Naive thymus-derived CD4-positive, alpha-beta T cell (primary cell): ENCODE measurements around the gene TAGLN. TPM values are rescaled to one million over a fixed set of nuclear protein-coding genes. Genes with fewer than 3 reads are reported as not detected.

Source experiments
- ATAC-seq: fragments of 150-1000 bp; cut with Tn5 transposase; 2 replicates; pipeline ENCODE4 v1.10.0; 2021; ENCODE audit warnings: mild to moderate bottlenecking, moderate library complexity
- CTCF ChIA-PET: fragments of 350-600 bp; sonication (Branson Sonifier 250); formaldehyde crosslinking; loops from one replicate; lab custom pipeline; 2021; ENCODE audit warnings: antibody characterized with exemption; lab: Charles Lee
- POLR2A ChIA-PET: fragments of 350-600 bp; sonication (Branson Sonifier 250); formaldehyde crosslinking; loops from one replicate; lab custom pipeline; 2021; ENCODE audit warnings: antibody characterized with exemption, inconsistent platforms; lab: Charles Lee
- DNase-seq, 9 donors: peaks; one replicate each; pipeline versions ENCODE4 v3.0.0 to v3.0.0-alpha.2; 2020 to 2022; ENCODE audit warnings: mixed read lengths in 1 of 9
- H3K27ac ChIP-seq: one replicate; pipeline ENCODE4 v1.7.0; 2013; ENCODE audit warnings: mild to moderate bottlenecking, low read depth, low read length, moderate library complexity
- H3K27me3 ChIP-seq, 2 donors: one replicate each; pipeline ENCODE4 v1.7.0; 2013; ENCODE audit warnings: low read length in 2 of 2, mild to moderate bottlenecking in 2 of 2, moderate library complexity in 2 of 2; ENCODE audit not compliant: control insufficient read depth in 2 of 2, insufficient read depth in 2 of 2
- H3K36me3 ChIP-seq, 3 experiments: 1 replicate in 2 of 3; 2 replicates in 1 of 3; pipeline ENCODE4 v1.7.0; 2013; ENCODE audit warnings: low read length in 3 of 3, mild to moderate bottlenecking in 3 of 3, moderate library complexity in 1 of 3; ENCODE audit not compliant: insufficient read depth in 3 of 3, control insufficient read depth in 2 of 3
- H3K4me1 ChIP-seq, 2 donors: one replicate each; pipeline ENCODE4 v1.7.0; 2013; ENCODE audit warnings: low read length in 2 of 2, mild to moderate bottlenecking in 2 of 2, moderate library complexity in 1 of 2; ENCODE audit not compliant: control insufficient read depth in 2 of 2, insufficient read depth in 2 of 2
- H3K4me3 ChIP-seq: 2 replicates; pipeline ENCODE4 v1.7.0; 2013; ENCODE audit warnings: mild to moderate bottlenecking, low read length
- H3K9me3 ChIP-seq, 3 experiments: 1 replicate in 2 of 3; 2 replicates in 1 of 3; pipeline ENCODE4 v1.7.0; 2013; ENCODE audit warnings: low read length in 3 of 3; ENCODE audit not compliant: control insufficient read depth in 2 of 3
- H3K27ac Mint-ChIP-seq, 9 donors: one replicate each; pipeline ENCODE4 v1.8.0; 2020 to 2022; ENCODE audit warnings: mixed read lengths in 9 of 9, mild to moderate bottlenecking in 8 of 9, moderate library complexity in 5 of 9, inconsistent platforms in 2 of 9
- H3K27me3 Mint-ChIP-seq, 5 donors: one replicate each; pipeline ENCODE4 v1.8.0; 2021 to 2022; ENCODE audit warnings: mixed read lengths in 5 of 5, mild to moderate bottlenecking in 1 of 5
- H3K36me3 Mint-ChIP-seq, 5 donors: one replicate each; pipeline ENCODE4 v1.8.0; 2020 to 2022; ENCODE audit warnings: mixed read lengths in 5 of 5, mild to moderate bottlenecking in 3 of 5, inconsistent platforms in 1 of 5
- H3K4me1 Mint-ChIP-seq, 7 donors: one replicate each; pipeline ENCODE4 v1.8.0; 2020 to 2022; ENCODE audit warnings: mixed read lengths in 7 of 7, mild to moderate bottlenecking in 3 of 7, inconsistent platforms in 1 of 7
- H3K4me3 Mint-ChIP-seq, 10 donors: one replicate each; pipeline ENCODE4 v1.8.0; 2020 to 2022; ENCODE audit warnings: mild to moderate bottlenecking in 10 of 10, mixed read lengths in 10 of 10, moderate library complexity in 6 of 10, inconsistent platforms in 2 of 10
- H3K9me3 Mint-ChIP-seq, 11 donors: one replicate each; pipeline ENCODE4 v1.8.0; 2020 to 2022; ENCODE audit warnings: mixed read lengths in 11 of 11, mild to moderate bottlenecking in 4 of 11, inconsistent platforms in 1 of 11, moderate library complexity in 1 of 11
- intact Hi-C, 2 donors: fragments of 100-400 bp; cut with micrococcal nuclease; formaldehyde crosslinking; loops; one replicate each; pipeline ENCODE4 v1.15.1; 2023
- polyA plus RNA-seq, 2 donors: library from polyadenylated mRNA; unstranded; fragments of 300-500 nt; fragmentation: Illumina TruSeq; gene quantifications; one replicate each; pipeline ENCODE4 v1.2.3, GENCODE V29; 2021
- total RNA-seq, 6 experiments: library from RNA in 5 of 6; stranded (reverse) in 5 of 6; gene quantifications; 1 replicate in 5 of 6; 2 replicates in 1 of 6; pipeline ENCODE4 v1.2.3 and lab custom pipeline; 2021 to 2026

The TAGLN gene
- total and polyA plus RNA-seq, 7 experiments from 2014 or later = 0.32 to 28.0 (median 13.7) TPM

DNA sequence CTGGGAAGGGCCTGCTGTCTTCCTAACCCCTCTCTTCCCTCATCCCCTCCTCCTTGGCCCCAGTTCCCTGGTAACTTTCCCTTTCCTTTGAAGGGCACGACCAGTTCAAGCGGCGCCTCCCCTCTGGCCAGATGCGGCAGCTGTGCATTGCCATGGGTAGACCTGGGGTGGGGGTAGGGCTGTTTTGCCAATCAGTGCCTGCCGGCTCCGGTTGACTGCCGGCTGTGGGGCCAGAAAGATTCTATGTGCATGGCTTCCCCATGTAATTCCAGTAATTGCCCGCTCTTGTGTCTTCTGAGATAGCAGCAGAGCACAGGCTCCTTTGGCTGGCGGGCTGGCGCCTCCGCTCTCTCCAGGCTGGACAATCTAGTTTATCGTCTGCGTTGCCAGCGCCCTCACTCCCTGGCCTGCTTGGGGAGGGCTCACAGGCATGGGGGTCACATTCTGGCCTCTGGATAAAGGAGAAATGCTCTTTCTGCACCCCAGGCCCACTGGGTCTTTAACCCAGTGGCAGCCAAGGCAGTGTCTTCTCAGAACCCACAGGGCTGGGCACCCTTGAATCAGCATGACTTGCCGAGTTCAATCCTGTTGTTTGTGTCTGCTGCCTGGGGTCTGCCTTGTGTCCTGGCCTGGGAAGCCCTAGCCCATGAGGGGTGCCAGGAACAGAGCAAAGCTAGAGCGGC is 11.2 kb upstream of the TAGLN start:
- Histone ChIP-seq H3K36me3 (peaks cover 0 to 60% (median 3%) of the 10 kb centered on the region in 3 experiments), H3K27ac (no peak overlapping the region), H3K27me3 (no peaks in the 10 kb centered on the region), H3K9me3 (no peaks in the 10 kb centered on the region), H3K4me1 (no peaks in the 10 kb centered on the region), H3K4me3 (no peak overlapping the region)
- ATAC-seq (no peak), DNase-seq (no peak)
- Mint-ChIP-seq H3K4me3 (no peak overlapping the region), H3K27ac (no peak overlapping the region), H3K36me3 (peaks cover 0 to 4% (median 3%) of the 10 kb centered on the region in 5 donors), H3K9me3 (no peaks in the 10 kb centered on the region), H3K27me3 (no peaks in the 10 kb centered on the region), H3K4me1 (peaks cover 0 to 22% (median 4%) of the 10 kb centered on the region in 7 donors)
- POLR2A ChIA-PET = no interaction called here
- intact Hi-C loops = no loop called here
- CTCF ChIA-PET = no interaction called here

DNA sequence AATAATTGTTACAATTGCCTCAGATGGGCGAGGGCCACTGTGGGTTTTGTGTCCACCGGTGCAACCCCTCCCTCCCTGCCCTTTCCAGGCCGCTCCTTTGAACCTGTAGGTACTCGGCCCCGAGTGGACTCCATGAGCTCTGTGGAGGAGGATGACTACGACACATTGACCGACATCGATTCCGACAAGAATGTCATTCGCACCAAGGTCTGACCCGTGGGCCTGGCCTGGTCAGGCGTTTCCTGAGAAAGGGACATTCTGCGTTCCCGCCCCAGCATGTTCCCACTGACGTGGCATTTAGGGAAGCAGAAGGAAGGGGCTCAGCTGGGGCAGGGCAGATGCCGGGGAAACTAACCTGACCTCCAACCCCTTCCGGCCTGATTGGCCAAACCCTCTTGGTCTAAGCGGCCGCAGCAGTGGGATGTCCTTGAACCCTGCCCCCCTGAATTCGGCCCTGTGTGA is 10.5 kb upstream of the TAGLN start:
- Mint-ChIP-seq H3K4me1 (peaks cover 0 to 22% (median 8%) of the 10 kb centered on the region in 7 donors), H3K27ac (peak overlapping the region in 1 of 9 donors; percentile 12), H3K9me3 (no peaks in the 10 kb centered on the region), H3K4me3 (no peak overlapping the region), H3K36me3 (peaks cover 0 to 6% (median 3%) of the 10 kb centered on the region in 5 donors), H3K27me3 (no peaks in the 10 kb centered on the region)
- no peak for DNase-seq
- ChIA-PET CTCF (no interaction called here), POLR2A (no interaction called here)
- H3K9me3 ChIP-seq = no peaks in the 10 kb centered on the region
- H3K36me3 ChIP-seq = peaks cover 0 to 65% (median 3%) of the 10 kb centered on the region in 3 experiments
- H3K4me3 ChIP-seq = no peak overlapping the region
- H3K4me1 ChIP-seq = no peaks in the 10 kb centered on the region
- ATAC-seq = no peak
- no peaks in the 10 kb centered on the region for H3K27me3 ChIP-seq
- intact Hi-C loops = no loop called here
- no peak overlapping the region for H3K27ac ChIP-seq

DNA sequence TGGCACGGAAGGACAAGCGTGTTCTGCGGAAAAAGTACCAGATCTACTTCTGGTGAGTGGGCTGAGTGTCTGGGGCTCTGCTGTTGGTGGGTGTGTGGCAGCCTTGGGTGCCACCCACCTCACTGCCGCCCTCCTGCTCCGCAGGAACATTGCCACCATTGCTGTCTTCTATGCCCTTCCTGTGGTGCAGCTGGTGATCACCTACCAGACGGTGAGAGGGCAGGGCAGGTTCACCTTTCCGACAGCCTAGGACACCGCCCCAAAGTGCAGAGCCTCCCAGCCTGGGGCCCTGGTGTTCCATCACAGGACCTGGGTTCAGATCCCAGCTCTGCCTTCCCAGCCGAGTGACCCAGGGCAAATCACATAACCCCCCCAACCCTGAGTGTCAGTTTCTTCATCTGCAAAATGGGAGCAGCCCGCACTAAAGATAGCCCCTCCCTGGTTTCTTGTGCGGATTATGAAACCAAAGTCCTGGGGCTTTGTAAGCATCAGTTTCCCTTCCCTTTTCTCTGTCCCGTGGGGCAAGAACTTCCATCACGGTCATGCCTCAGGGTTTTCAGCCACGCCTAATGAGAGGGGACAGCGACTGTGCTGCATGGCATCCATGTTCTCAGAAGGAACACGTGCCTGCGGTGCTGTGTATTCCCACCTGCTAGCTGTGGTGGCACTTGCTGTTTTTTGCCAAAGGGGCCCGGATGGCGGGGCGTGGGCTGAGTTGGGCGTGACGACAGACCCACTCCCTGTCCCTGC is 9.8 kb upstream of the TAGLN start:
- CTCF ChIA-PET = no interaction called here
- H3K27me3 ChIP-seq = no peaks in the 10 kb centered on the region
- intact Hi-C loops = no loop called here
- no peaks in the 10 kb centered on the region for H3K9me3 ChIP-seq
- no peak overlapping the region for H3K4me3 ChIP-seq
- H3K27ac ChIP-seq = no peak overlapping the region
- ATAC-seq (peak; percentile 74), DNase-seq (no peak)
- peaks cover 2 to 22% (median 6%) of the 10 kb centered on the region in 7 donors for H3K4me1 Mint-ChIP-seq
- H3K27me3 Mint-ChIP-seq = no peaks in the 10 kb centered on the region
- peaks cover 0 to 65% (median 3%) of the 10 kb centered on the region in 3 experiments for H3K36me3 ChIP-seq
- no peak overlapping the region for H3K4me3 Mint-ChIP-seq
- H3K4me1 ChIP-seq = no peaks in the 10 kb centered on the region
- H3K36me3 Mint-ChIP-seq = peaks cover 0 to 6% (median 3%) of the 10 kb centered on the region in 5 donors
- peak overlapping the region in 2 of 9 donors; percentile 8 to 36 for H3K27ac Mint-ChIP-seq
- POLR2A ChIA-PET = interaction anchor here (0.6 kb wide), 1 partner anchor 43 kb away, joined by 6 read pairs; no protein-coding TSS in a partner anchor
- no peaks in the 10 kb centered on the region for H3K9me3 Mint-ChIP-seq

DNA sequence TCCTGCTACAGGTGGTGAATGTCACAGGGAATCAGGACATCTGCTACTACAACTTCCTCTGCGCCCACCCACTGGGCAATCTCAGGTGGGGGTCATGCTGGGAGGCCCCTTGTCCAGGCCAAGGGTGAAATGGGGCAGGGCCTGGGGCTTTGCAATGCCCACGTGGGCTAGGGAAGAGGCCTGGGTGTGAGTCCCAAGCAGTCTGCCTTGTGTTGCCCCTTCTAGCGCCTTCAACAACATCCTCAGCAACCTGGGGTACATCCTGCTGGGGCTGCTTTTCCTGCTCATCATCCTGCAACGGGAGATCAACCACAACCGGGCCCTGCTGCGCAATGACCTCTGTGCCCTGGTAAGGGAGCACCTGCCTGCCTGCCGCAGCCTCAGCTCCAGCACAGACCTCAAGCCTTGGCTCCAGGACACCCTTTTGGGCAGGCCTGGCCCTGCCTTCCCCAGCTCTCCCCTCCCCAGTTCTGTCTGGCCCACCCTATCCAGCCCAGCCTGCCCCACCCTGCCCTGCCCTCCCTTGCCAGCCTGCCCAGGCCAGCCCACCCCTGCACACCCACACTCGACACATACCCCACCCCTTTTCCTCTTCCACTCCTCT is 9.1 kb upstream of the TAGLN start:
- Histone ChIP-seq H3K27me3 (no peaks in the 10 kb centered on the region), H3K9me3 (no peaks in the 10 kb centered on the region), H3K4me1 (no peaks in the 10 kb centered on the region), H3K36me3 (peaks cover 0 to 65% (median 3%) of the 10 kb centered on the region in 3 experiments), H3K4me3 (no peak overlapping the region), H3K27ac (no peak overlapping the region)
- H3K36me3 Mint-ChIP-seq = peaks cover 0 to 6% (median 3%) of the 10 kb centered on the region in 5 donors
- POLR2A ChIA-PET = interaction anchor here (0.6 kb wide), 1 partner anchor 44 kb away, joined by 6 read pairs; no protein-coding TSS in a partner anchor
- CTCF ChIA-PET = no interaction called here
- H3K4me1 Mint-ChIP-seq = peaks cover 3 to 23% (median 8%) of the 10 kb centered on the region in 7 donors
- no peaks in the 10 kb centered on the region for H3K9me3 Mint-ChIP-seq
- no peak for ATAC-seq
- no peaks in the 10 kb centered on the region for H3K27me3 Mint-ChIP-seq
- intact Hi-C loops = no loop called here
- no peak for DNase-seq
- no peak overlapping the region for H3K4me3 Mint-ChIP-seq
- peak overlapping the region in 1 of 9 donors; percentile 42 for H3K27ac Mint-ChIP-seq

DNA sequence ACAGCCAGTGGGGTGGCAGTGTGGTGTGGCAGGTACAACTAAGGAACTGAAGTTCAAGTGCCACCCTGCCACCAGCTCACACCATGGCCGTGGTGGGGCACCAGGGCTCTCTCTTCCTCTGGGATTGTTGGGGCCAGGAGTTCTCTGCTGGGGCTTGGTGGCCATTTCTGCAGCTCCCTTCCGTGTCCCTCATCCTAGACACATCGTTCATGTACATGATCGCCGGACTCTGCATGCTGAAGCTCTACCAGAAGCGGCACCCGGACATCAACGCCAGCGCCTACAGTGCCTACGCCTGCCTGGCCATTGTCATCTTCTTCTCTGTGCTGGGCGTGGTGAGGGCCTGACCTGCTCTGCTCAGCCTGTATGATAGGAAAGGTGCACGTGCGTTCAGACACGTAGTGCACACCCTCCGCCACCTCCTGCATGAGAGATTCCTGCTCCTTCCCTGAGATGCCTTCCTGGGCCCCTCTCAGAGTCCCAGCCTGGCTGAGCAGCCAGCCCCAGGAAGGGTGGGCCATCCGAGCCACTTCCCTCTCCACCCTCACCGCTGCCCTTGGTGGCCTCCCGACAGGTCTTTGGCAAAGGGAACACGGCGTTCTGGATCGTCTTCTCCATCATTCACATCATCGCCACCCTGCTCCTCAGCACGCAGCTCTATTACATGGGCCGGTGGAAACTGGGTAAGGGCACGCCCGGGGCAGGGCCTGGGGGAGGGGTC is 7.3 kb upstream of the TAGLN start:
- POLR2A ChIA-PET = interaction anchor here (1.5 kb wide), 1 partner anchor 14 kb away, joined by 4 read pairs; no protein-coding TSS in a partner anchor
- DNase-seq = no peak
- intact Hi-C loops = no loop called here
- Mint-ChIP-seq H3K4me3 (no peak overlapping the region), H3K4me1 (peaks cover 3 to 17% (median 8%) of the 10 kb centered on the region in 7 donors), H3K27ac (peak overlapping the region in 3 of 9 donors; percentile 38 to 72 (median 44)), H3K9me3 (no peaks in the 10 kb centered on the region), H3K27me3 (no peaks in the 10 kb centered on the region), H3K36me3 (peaks cover 0 to 4% (median 3%) of the 10 kb centered on the region in 5 donors)
- no peaks in the 10 kb centered on the region for H3K4me1 ChIP-seq
- no peak overlapping the region for H3K27ac ChIP-seq
- peaks cover 0 to 57% (median 3%) of the 10 kb centered on the region in 3 experiments for H3K36me3 ChIP-seq
- no peak for ATAC-seq
- no peaks in the 10 kb centered on the region for H3K27me3 ChIP-seq
- H3K9me3 ChIP-seq = no peaks in the 10 kb centered on the region
- no peak overlapping the region for H3K4me3 ChIP-seq
- CTCF ChIA-PET = no interaction called here

DNA sequence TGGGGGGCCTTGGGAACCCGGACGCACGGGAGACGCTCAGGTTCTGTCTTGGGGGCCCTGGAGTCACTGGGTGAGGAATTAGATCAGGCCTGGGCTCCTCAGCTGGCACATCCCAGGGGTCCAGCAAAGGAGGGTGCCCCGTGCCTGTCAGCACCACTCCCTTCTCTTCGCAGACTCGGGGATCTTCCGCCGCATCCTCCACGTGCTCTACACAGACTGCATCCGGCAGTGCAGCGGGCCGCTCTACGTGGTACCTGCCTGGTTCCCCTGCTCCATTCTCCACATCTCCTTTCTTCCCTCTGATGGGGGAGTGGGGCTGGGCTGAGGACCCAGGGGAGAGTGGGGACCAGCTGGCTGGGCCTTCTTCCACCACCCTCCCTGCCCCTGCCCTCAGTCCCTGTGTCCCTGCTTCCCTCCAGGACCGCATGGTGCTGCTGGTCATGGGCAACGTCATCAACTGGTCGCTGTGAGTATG is 6.7 kb upstream of the TAGLN start:
- ATAC-seq (no peak), DNase-seq (no peak)
- H3K4me1 ChIP-seq = no peaks in the 10 kb centered on the region
- no peak overlapping the region for H3K4me3 ChIP-seq
- peaks cover 0 to 51% (median 3%) of the 10 kb centered on the region in 3 experiments for H3K36me3 ChIP-seq
- no peak overlapping the region for H3K4me3 Mint-ChIP-seq
- H3K27ac Mint-ChIP-seq = peak overlapping the region in 3 of 9 donors; percentile 32 to 72 (median 55)
- no peaks in the 10 kb centered on the region for H3K9me3 ChIP-seq
- H3K4me1 Mint-ChIP-seq = peaks cover 3 to 13% (median 8%) of the 10 kb centered on the region in 7 donors
- ChIA-PET CTCF (no interaction called here), POLR2A (interaction anchor here (1.5 kb wide), 2 partner anchors 13 to 15 kb away, joined by 3 to 4 read pairs; no protein-coding TSS in a partner anchor)
- intact Hi-C loops = no loop called here
- H3K27me3 ChIP-seq = no peaks in the 10 kb centered on the region
- no peaks in the 10 kb centered on the region for H3K27me3 Mint-ChIP-seq
- peaks cover 0 to 4% (median under 1%) of the 10 kb centered on the region in 5 donors for H3K36me3 Mint-ChIP-seq
- H3K27ac ChIP-seq = no peak overlapping the region
- H3K9me3 Mint-ChIP-seq = no peaks in the 10 kb centered on the region
